ENCODE measurements around the gene PRIMPOL. TPM values are rescaled to one million over a fixed set of nuclear protein-coding genes. Genes with fewer than 3 reads are reported as not detected.

The PRIMPOL gene
- total RNA-seq, 1 experiment from 2014 or later = 9.4 TPM

GRCh38 chr4:184660978-184661377, 11.4 kb downstream of the PRIMPOL start:
- no peak overlapping the region for H3K4me2 ChIP-seq (ENCODE audit: low read length)
- DNase-seq (no peak), ATAC-seq (no peak)
- no peak overlapping the region for H3K27ac ChIP-seq (ENCODE audit: low read length)
- no peaks in the 10 kb centered on the region for H3K27me3 ChIP-seq (ENCODE audit: low read length)
- H3K9me3 ChIP-seq (ENCODE audit: low read length) = no peaks in the 10 kb centered on the region
- no TSS peak for BruUV-seq (replicated peaks)
- no peak overlapping the region for H2AFZ ChIP-seq (ENCODE audit: low read length)
- no peaks in the 10 kb centered on the region for H3K4me1 ChIP-seq (ENCODE audit: insufficient read depth, low read length)
- TF ChIP-seq EZH2 (IDR thresholded peaks at IDR 0.05; ENCODE audit: low read length, unreplicated experiment) (no peak), EZH2phosphoT487 (IDR thresholded peaks at IDR 0.05; ENCODE audit: borderline replicate concordance, low read length) (no peak)
- TF ChIP-seq, protein P1, sequence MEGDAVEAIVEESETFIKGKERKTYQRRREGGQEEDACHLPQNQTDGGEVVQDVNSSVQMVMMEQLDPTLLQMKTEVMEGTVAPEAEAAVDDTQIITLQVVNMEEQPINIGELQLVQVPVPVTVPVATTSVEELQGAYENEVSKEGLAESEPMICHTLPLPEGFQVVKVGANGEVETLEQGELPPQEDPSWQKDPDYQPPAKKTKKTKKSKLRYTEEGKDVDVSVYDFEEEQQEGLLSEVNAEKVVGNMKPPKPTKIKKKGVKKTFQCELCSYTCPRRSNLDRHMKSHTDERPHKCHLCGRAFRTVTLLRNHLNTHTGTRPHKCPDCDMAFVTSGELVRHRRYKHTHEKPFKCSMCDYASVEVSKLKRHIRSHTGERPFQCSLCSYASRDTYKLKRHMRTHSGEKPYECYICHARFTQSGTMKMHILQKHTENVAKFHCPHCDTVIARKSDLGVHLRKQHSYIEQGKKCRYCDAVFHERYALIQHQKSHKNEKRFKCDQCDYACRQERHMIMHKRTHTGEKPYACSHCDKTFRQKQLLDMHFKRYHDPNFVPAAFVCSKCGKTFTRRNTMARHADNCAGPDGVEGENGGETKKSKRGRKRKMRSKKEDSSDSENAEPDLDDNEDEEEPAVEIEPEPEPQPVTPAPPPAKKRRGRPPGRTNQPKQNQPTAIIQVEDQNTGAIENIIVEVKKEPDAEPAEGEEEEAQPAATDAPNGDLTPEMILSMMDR (conservative IDR thresholded peaks at IDR 0.05; ENCODE audit: low read depth, low read length) = no peak
- no peaks in the 10 kb centered on the region for H3F3A ChIP-seq (ENCODE audit: low read length, unreplicated experiment)
- no peaks in the 10 kb centered on the region for H3K36me3 ChIP-seq (ENCODE audit: low read depth, low read length)
- intact Hi-C loops (cut with micrococcal nuclease) = no loop called here
- H3K4me3 ChIP-seq (ENCODE audit: low read length) = no peak overlapping the region
- ChIA-PET CTCF (no interaction called here), POLR2A (ENCODE audit: unreplicated experiment) (no interaction called here)
- no peaks in the 10 kb centered on the region for H3K79me2 ChIP-seq (ENCODE audit: low read length)
- H3K9me2 ChIP-seq (replicated peaks; ENCODE audit: low read length) = no peaks in the 10 kb centered on the region
- H4K20me1 ChIP-seq (ENCODE audit: low read length) = no peaks in the 10 kb centered on the region
- no peak overlapping the region for H3K9ac ChIP-seq (ENCODE audit: low read length)

- Histone ChIP-seq H3K9me3 (ENCODE audit: low read length) (no peaks in the 10 kb centered on the region), H3K4me1 (ENCODE audit: insufficient read depth, low read length) (no peaks in the 10 kb centered on the region), H3K9ac (ENCODE audit: low read length) (no peak overlapping the region), H3K9me2 (replicated peaks; ENCODE audit: low read length) (no peaks in the 10 kb centered on the region), H3K27me3 (ENCODE audit: low read length) (no peaks in the 10 kb centered on the region), H3K36me3 (ENCODE audit: low read depth, low read length) (no peaks in the 10 kb centered on the region), H4K20me1 (ENCODE audit: low read length) (no peaks in the 10 kb centered on the region), H3K79me2 (ENCODE audit: low read length) (no peaks in the 10 kb centered on the region), H3K4me2 (ENCODE audit: low read length) (no peak overlapping the region), H2AFZ (ENCODE audit: low read length) (no peak overlapping the region), H3K27ac (ENCODE audit: low read length) (no peak overlapping the region), H3K4me3 (ENCODE audit: low read length) (no peak overlapping the region), H3F3A (ENCODE audit: low read length, unreplicated experiment) (no peaks in the 10 kb centered on the region)
- DNase-seq = no peak
- TF ChIP-seq EZH2phosphoT487 (IDR thresholded peaks at IDR 0.05; ENCODE audit: borderline replicate concordance, low read length) = no peak
- TF ChIP-seq, protein P1 (conservative IDR thresholded peaks at IDR 0.05; ENCODE audit: low read depth, low read length) = no peak
- TF ChIP-seq EZH2 (IDR thresholded peaks at IDR 0.05; ENCODE audit: low read length, unreplicated experiment) = no peak
- ATAC-seq = no peak
- BruUV-seq (replicated peaks) = no TSS peak
- ChIA-PET POLR2A (ENCODE audit: unreplicated experiment) (no interaction called here), CTCF (no interaction called here)
- intact Hi-C loops (cut with micrococcal nuclease) = no loop called here
These were observed 12.7 kb downstream of the PRIMPOL start for GRCh38 chr4:184662236-184662635.

DNA sequence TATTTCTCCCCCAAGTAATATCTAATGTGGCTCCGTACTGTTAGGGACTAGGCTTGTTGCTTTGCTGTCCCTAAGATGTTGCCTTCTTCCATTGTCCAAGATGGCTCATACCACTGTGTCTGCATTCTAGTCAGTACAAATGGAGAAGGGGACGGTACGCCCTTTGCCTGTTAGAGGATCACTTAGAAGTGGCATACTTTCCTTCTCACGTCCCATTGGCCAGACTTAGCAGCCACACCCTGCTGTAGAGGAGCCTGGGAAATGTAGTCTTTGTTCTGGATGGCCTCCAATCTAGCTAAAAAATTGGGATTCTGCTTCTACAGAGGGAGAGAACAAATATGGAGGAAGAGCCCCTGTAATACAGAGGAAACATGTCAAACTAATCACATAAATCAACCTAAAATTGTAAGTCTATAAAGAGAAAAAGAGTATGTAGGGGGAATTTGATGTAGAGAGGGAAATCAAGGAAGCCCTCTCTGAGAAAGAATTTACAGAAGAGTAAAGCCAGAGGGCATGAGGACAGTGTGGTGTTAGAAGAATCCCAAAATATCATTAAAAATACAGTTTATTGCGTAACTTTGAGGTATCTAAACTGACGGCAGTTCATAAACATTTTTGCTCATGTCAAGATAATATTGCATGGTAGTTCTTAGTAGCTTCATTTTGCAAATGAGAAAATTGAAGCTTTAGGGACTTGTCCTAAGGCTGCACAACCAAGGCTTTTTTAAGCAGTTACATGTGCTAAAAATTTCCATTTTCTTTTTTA, 15.1 kb downstream of the PRIMPOL start:
- Histone ChIP-seq H3K27ac (ENCODE audit: low read length) (no peak overlapping the region), H3K36me3 (ENCODE audit: low read depth, low read length) (no peaks in the 10 kb centered on the region), H3K27me3 (ENCODE audit: low read length) (no peaks in the 10 kb centered on the region), H2AFZ (ENCODE audit: low read length) (no peak overlapping the region), H3K9ac (ENCODE audit: low read length) (no peak overlapping the region), H4K20me1 (ENCODE audit: low read length) (no peaks in the 10 kb centered on the region), H3K79me2 (ENCODE audit: low read length) (no peaks in the 10 kb centered on the region), H3K9me3 (ENCODE audit: low read length) (no peaks in the 10 kb centered on the region), H3K4me2 (ENCODE audit: low read length) (no peak overlapping the region), H3K4me1 (ENCODE audit: insufficient read depth, low read length) (no peaks in the 10 kb centered on the region), H3F3A (ENCODE audit: low read length, unreplicated experiment) (no peaks in the 10 kb centered on the region), H3K4me3 (ENCODE audit: low read length) (no peak overlapping the region), H3K9me2 (replicated peaks; ENCODE audit: low read length) (no peaks in the 10 kb centered on the region)
- intact Hi-C loops (cut with micrococcal nuclease) = no loop called here
- DNase-seq (peak; percentile 19), ATAC-seq (no peak)
- ChIA-PET CTCF (no interaction called here), POLR2A (ENCODE audit: unreplicated experiment) (no interaction called here)
- TF ChIP-seq, protein P1 (conservative IDR thresholded peaks at IDR 0.05; ENCODE audit: low read depth, low read length) = no peak
- TF ChIP-seq EZH2phosphoT487 (IDR thresholded peaks at IDR 0.05; ENCODE audit: borderline replicate concordance, low read length) = no peak
- no peak for TF ChIP-seq EZH2 (IDR thresholded peaks at IDR 0.05; ENCODE audit: low read length, unreplicated experiment)
- BruUV-seq (replicated peaks) = no TSS peak
